ENCODE data around the gene PIK3R4.

PIK3R4 gene

GRCh38 chr3:130746246-130747039 lies at the start of gene PIK3R4:
Gene PIK3R4 (minus strand): TSS chr3:130746829. CDS start chr3:130745218, 1,611 bp downstream.
- peak; percentile 86 to 95 for DNase-seq (ENCODE audit: low read depth in 2 of 2)

DNA sequence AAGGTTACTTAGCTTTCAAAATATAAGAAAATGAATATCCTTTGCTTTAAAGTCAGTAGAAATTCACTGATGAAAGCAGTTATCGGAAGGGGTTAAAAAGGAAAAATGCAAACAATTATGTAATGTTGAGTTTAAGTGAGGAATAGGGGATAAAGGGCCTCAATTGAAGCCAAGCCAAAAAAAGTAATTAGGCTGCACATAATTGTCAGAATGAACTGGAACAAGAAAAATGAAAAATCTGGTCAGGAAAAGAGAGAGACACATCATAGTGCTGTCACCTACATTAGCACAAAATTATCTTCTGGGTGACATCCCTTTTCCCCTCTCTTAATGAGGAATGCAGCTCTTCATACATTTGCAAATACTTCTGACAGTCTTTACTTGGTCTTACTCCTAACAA lies 48.8 kb upstream of the PIK3R4 start:
- no peak for DNase-seq (ENCODE audit: low read depth in 2 of 2)

DNA sequence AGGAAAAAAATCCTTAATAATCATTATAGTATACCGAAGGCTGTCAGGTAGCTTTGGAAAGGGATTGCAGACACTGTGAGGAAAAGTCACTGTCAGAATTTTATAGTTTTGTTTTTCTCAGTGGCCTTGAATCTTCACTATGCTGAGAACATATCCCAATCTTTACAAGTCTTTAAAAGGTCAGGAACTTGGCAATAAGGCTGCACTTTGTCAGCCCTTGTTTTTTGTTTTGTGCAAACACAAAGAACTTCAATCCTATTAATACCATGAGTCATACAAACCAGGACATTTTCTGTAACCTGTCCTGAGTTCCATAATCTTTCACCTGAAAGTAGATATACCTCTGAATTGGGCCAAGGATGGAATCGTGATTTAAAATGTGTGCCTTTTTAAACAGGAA lies 45.6 kb upstream of the PIK3R4 start:
- no peak for DNase-seq (ENCODE audit: low read depth in 2 of 2)

DNA sequence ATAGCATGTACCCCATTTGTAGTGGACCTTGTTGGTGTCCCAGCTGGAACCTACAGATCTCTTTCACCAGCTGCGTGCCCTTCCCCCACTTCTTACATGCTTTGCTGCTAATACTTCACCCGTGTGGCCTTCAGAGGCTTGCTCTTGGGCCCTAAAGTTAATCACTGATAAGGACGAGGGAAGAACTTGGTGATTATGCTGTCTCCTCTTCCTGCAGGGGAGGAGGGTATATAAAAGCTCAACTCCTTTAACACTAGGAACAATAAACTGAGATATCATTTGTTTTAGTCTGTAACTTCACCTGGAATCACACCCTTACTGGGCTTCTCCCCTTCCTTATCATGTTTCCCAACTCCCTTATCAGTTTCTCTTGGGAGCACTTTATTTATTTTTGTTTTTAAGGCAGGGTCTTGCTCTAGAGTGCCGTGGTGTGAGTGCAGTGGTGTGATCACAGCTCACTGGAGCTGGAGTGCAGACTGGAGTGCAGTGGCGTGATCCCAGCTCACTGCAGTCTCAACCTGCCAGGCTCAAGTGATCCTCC lies 43.2 kb upstream of the PIK3R4 start:
- no peak for DNase-seq (ENCODE audit: low read depth in 2 of 2)

DNA sequence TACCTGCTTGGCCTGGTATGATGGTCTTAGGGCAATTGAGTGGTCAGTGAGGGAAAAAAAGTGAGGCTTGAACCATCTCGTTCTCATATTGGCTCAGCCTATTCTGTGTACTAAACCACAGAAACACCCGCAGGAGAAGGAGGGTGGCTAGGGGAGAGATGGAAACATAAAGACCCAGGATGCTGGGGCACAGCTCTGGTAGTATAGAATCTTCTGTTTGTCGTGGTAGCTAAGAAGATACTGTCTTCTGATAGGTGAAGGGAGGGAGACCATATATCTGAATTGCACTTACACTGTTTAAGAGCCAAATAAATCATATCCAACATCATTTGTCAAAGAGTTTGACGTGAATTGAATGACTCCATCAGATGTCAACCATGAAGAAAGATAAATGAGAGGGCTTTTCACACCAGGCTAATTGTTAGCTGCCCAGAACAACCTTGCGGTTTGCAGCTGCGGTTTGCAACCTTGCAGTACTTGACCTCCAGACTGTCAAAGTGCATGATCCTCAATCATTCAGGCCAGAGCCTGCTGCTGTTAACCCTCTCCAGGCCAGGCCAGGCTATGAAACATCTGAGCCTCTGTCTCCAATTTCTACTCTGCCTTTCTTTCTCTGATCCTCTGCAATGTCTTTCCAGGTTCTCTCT lies 40.9 kb upstream of the PIK3R4 start:
- DNase-seq (ENCODE audit: low read depth in 2 of 2), result no peak

GRCh38 chr3:130786306-130786705 lies 39.7 kb upstream of the PIK3R4 start:
- no peak for DNase-seq (ENCODE audit: low read depth in 2 of 2)

DNA sequence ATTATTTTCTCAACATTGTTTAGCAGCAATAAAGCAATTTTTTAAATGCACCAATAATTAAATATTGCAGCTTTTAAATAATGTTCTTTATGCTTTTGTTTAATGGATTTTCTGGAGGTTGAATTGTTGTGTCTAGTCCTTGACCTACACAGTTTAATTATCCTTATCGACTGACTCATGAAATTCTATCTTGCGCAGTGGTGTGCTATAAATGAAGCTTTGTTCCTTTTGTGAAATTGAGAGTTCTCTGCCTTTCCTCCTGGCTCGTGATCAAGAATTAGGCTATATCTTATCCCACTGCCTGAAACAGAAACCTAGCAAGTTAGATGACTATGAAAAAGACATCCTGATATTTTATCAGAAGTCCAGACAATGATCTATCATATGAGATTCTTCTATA lies 37.0 kb upstream of the PIK3R4 start:
- no peak for DNase-seq (ENCODE audit: low read depth in 2 of 2)

DNA sequence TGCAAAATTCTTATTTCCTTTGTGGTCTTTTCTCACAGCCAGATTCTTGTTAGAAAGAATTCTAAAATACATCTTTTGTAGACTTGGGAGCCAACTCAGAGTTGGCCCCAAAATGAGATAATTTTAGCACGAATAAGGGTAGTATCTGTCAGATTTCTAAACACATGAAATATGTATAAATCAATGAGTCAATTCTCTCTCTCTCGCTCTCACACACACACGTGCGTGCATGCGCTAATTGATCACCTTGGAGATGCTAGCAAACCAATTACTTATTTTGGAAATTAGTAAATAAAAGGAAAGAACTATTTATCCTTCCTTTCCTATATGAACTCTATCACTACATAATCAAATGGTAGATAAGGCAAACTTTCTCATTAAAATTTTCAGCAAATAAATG lies 32.9 kb upstream of the PIK3R4 start:
- no peak for DNase-seq (ENCODE audit: low read depth in 2 of 2)

DNA sequence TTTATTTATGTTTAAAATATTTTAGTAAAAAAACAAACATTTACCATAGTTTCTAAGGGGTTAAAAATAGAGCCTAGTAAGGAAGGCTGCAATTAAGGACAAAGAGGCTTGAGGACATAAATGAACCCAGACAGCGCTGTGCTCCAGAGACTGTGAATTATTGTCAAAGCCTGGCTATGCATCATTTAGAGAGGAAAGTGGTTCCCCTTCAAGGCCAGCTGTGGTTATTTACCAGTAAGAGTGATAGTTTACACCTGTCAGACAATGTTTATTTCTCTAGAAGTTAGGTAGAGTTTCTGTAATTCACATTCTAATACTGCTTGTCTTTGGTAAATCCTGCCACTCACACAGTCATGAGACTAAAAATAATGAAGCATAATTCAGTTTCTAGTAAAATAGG lies 32.4 kb upstream of the PIK3R4 start:
- DNase-seq (ENCODE audit: low read depth in 2 of 2), result no peak

- DNase-seq (ENCODE audit: low read depth in 2 of 2), result no peak
These were observed 26.7 kb upstream of the PIK3R4 start for GRCh38 chr3:130773366-130773765.

DNA sequence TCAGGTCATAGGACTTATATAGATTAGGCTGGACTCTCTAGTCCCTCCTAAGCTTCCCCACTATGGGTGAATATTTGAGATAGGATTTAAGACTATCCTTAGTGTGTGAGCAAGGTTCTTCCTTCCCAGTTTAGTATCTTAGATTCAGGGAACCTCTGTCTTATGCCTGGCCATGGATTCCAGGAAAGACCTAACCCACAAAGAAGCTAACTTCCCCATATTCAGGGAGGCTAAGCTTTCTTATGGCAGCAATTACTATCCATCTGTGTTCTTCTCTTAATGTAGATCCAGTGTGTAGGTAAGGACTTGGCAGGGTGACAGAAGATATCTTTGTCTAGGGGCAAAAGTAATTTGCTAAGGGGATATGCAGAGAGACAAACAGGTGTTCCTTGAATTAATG lies 25.5 kb upstream of the PIK3R4 start:
- DNase-seq (ENCODE audit: low read depth in 2 of 2), result no peak

DNA sequence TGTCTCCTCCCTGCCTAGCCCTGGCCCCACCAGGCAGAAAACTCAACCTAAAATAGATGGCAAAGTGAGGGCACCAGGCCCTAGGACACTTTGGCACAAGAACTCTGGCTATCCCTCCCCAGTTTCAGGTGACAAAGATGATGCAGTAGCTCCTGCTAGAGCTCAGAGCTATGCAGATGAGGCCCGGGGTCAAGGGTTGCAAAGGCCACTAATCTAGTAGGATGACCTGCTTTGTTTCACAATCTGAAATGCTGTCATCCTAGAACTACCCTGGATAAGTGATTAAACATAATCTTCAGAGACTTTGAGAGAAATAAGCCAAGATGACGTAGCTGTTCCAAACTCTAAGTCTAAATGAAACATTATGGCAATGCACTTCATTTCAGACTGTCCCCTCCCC lies 24.0 kb upstream of the PIK3R4 start:
- no peak for DNase-seq (ENCODE audit: low read depth in 2 of 2)

- no peak for DNase-seq (ENCODE audit: low read depth in 2 of 2)
These were observed 15.2 kb upstream of the PIK3R4 start for GRCh38 chr3:130761730-130762311.

DNA sequence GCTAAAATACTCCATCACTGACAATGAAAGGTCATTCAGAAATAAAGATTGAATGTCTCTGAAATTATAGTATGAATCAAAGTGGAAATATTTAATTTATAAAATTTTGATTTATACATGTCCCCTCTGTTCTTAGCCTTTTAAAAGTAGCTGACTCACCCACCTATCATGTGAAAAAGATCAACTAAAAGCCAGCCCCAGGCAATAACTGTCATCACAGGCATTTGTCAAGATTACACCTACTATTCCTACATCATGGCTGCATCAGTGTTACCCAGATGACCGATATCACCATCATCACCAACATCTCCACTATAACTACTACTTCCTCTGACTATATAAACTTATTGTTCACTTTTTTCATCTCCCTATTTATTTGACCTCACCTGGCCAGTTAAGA lies 14.3 kb upstream of the PIK3R4 start:
- no peak for DNase-seq (ENCODE audit: low read depth in 2 of 2)

DNA sequence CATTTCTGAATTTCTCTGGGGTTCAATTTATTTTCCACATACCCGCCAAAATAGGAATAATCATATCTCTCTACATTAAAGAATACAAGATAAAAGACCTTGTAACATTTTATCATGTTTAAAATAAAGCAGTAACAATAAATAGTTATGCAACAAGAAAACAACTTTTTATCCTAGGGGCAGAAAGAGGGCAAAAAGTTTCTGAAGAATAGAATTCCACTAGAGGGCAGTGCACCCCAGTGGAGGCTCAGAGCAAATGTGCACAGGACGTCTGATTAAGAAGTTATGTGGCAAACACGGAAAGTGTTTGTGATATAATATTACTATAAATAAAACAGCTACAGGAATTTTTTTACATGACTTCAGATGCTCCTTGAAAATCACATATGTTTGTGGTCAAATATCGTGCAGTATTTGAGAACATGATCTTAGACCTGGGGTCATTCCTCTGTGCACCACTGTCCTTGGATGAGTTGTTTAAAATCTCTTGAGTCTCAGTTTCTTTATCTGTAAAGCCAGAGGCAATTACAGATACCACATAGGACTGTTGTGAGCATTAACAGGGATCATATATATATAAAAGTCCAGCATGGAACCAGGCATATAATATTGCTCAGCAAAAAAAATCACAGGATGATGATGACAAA lies 13.2 kb upstream of the PIK3R4 start:
- DNase-seq (ENCODE audit: low read depth in 2 of 2), result peak in 1 of 2 experiments; percentile 34

GRCh38 chr3:130758624-130759369 lies 12.2 kb upstream of the PIK3R4 start:
- no peak for DNase-seq (ENCODE audit: low read depth in 2 of 2)

DNA sequence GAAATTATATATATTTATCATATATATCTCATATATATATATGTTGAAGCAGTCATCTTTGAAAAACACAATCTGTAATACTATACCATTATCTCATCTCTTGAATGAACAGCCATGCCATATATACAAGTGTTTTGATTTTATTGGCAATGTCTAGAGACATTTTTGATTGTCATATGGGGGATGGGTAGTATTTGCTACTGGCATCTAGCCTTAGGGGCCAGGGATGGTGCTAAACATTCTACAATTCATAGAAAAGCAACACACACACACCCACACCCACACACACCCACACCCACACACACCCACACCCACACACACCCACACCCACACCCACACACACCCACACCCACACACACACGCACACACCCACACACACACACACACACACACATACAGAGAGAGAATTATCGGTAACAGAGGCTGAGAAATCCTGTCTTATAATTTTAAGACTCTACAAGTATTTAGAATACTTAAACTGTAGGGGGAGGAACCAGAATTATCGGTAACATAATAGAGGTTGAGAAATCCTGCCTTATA lies 11.1 kb upstream of the PIK3R4 start:
- no peak for DNase-seq (ENCODE audit: low read depth in 2 of 2)

DNA sequence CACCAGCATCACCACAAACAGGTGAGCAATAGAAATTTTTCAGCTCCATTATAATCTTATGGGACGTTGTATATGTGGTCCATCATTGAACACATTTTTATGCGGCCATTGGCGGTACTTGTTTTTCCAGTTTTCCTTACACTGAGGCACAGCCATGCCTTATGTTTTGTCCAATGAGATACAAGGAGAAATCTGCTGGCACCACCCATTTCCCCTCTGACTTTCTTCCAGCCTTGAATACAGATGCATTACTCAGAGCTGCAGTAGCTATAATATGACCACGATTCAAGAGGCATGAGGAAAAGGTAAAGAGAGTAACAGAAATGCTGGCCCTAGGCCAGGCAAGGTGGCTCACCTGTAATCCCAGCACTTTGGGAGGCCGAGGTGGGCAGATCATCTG lies 9.0 kb upstream of the PIK3R4 start:
- no peak for DNase-seq (ENCODE audit: low read depth in 2 of 2)

GRCh38 chr3:130748981-130749380 lies 2.4 kb upstream of the PIK3R4 start:
- DNase-seq (ENCODE audit: low read depth in 2 of 2), result no peak

GRCh38 chr3:130748467-130748861 lies 1.8 kb upstream of the PIK3R4 start:
- no peak for DNase-seq (ENCODE audit: low read depth in 2 of 2)

DNA sequence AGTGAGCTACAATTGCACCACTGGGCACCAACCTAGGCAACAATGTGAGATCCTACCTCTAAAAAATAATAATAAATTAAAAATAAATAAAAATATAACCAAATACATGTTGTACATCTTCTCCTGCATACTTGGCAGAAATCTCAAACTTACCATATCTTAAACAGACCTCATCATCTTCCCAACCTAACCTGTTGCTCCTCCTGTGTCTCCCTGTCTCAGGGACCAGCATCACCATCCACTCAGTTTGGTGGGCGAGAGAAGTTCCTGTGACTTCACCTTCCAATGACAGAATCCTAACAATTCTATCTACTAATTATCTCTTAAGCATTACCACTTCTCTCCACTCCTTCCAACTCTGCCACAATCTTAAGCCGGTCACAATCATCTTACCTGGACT lies 3.3 kb downstream of the PIK3R4 start:
- DNase-seq (ENCODE audit: low read depth in 2 of 2), result no peak

Data from stimulated activated CD4-positive, alpha-beta T cell treated with anti-CD3 and anti-CD28 coated beads, Interleukin-12 subunit alpha, Interleukin-12 subunit beta, amount 100 ng/mL, for 24 hours (primary cell).